ENCODE data around the gene RPSA. TPM values are rescaled to one million over a fixed set of nuclear protein-coding genes. Genes with fewer than 3 reads are reported as not detected.

RPSA gene
- polyA plus RNA-seq, 2 of the 4 experiments (the other 2 are of a cell fraction) = 2,484 to 3,141 TPM

DNA sequence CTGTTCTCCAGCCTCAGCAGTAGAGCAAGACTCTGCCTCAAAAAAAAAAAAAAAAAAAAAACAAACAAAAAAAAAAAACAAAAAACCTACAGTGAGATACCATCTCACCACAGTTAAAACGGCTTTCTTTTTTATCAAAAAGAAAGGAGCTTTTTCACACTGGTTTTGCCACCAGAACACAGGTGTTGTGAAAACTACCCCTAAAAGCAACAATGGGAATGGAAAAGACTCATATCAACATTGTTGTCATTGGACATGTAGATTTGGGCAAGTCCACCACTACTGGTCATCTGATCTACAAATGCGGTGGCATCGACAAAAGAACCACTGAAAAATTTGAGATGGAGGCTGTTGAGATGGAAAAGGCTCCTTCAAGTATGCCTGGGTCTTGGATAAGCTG lies 48.2 kb upstream of the RPSA start:
- POLR2A ChIA-PET = no interaction called here
- FAIRE-seq = no peak
- CTCF ChIA-PET = interaction anchor here (1.2 kb wide), 1 partner anchor 168 kb away, joined by 4 read pairs; no protein-coding TSS in a partner anchor

DNA sequence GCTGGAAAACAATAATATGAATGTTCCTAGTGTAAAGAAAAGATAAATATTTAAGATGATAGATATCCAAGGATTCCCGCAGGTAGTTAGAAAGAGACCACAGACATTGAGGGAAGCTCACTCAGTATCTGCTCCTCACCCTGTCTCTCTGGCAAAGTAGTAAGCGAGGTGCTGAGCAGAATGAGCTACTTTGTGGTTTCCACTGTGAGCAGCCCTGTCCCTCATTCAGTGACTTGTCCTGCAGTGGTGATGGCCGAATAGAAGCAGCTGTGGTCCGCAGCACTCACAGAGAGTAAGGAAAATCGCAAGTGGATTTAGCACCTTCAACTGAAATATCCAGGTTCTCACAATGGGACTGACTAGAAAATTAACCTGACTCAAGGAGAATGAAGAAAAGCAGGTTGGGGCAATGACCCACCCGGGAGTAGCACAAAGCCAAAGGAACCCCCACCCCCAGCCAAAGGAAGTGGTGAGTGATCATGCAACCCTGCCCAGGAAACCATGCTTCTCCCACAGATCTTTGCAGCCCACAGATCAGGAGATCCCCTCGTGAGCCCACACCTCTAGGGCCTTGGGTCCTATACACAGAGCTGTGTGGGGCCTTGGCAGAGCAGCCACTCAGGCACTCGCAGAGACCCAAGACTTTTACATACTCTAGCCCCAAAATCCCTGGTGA lies 45.1 kb upstream of the RPSA start:
- ChIA-PET POLR2A (no interaction called here), CTCF (no interaction called here)
- ATAC-seq (no peak), DNase-seq (ENCODE audit: low read depth in 1 of 2, low spot score in 1 of 2) (no peak), FAIRE-seq (no peak)
- 36% methylated on average over 8 of the region's 8 CpGs for WGBS (ENCODE audit: missing lambda C conversion rate)
- TF ChIP-seq CBX2 (IDR thresholded peaks at IDR 0.05; ENCODE audit: borderline replicate concordance, low read depth) = no peak
- TF ChIP-seq HOXA7 (CRISPR knock-in tag; IDR thresholded peaks at IDR 0.05) = no peak
- no peak for TF ChIP-seq HOXB13 (CRISPR knock-in tag; IDR thresholded peaks at IDR 0.05; ENCODE audit: low read depth)
- TF ChIP-seq, protein P1, sequence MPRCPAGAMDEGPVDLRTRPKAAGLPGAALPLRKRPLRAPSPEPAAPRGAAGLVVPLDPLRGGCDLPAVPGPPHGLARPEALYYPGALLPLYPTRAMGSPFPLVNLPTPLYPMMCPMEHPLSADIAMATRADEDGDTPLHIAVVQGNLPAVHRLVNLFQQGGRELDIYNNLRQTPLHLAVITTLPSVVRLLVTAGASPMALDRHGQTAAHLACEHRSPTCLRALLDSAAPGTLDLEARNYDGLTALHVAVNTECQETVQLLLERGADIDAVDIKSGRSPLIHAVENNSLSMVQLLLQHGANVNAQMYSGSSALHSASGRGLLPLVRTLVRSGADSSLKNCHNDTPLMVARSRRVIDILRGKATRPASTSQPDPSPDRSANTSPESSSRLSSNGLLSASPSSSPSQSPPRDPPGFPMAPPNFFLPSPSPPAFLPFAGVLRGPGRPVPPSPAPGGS (IDR thresholded peaks at IDR 0.05) = no peak
- no peak for TF ChIP-seq JUN (IDR thresholded peaks at IDR 0.05)
- no peak for TF ChIP-seq ZFP36 (IDR thresholded peaks at IDR 0.05; ENCODE audit: borderline replicate concordance, partially characterized antibody)
- no peak for TF ChIP-seq KDM5A (IDR thresholded peaks at IDR 0.05)
- no peak for TF ChIP-seq NFE2L2 (conservative IDR thresholded peaks at IDR 0.05; ENCODE audit: low read length)
- no peak for TF ChIP-seq ZC3H11A (IDR thresholded peaks at IDR 0.05)
- no peak for TF ChIP-seq KDM1A (IDR thresholded peaks at IDR 0.05; ENCODE audit: low read depth)
- TF ChIP-seq CBX8 (IDR thresholded peaks at IDR 0.05) = no peak
- TF ChIP-seq, protein P2, sequence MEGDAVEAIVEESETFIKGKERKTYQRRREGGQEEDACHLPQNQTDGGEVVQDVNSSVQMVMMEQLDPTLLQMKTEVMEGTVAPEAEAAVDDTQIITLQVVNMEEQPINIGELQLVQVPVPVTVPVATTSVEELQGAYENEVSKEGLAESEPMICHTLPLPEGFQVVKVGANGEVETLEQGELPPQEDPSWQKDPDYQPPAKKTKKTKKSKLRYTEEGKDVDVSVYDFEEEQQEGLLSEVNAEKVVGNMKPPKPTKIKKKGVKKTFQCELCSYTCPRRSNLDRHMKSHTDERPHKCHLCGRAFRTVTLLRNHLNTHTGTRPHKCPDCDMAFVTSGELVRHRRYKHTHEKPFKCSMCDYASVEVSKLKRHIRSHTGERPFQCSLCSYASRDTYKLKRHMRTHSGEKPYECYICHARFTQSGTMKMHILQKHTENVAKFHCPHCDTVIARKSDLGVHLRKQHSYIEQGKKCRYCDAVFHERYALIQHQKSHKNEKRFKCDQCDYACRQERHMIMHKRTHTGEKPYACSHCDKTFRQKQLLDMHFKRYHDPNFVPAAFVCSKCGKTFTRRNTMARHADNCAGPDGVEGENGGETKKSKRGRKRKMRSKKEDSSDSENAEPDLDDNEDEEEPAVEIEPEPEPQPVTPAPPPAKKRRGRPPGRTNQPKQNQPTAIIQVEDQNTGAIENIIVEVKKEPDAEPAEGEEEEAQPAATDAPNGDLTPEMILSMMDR (IDR thresholded peaks at IDR 0.05) = no peak
- TF ChIP-seq, protein P3, sequence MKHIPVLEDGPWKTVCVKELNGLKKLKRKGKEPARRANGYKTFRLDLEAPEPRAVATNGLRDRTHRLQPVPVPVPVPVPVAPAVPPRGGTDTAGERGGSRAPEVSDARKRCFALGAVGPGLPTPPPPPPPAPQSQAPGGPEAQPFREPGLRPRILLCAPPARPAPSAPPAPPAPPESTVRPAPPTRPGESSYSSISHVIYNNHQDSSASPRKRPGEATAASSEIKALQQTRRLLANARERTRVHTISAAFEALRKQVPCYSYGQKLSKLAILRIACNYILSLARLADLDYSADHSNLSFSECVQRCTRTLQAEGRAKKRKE (CRISPR knock-in tag; IDR thresholded peaks at IDR 0.05; ENCODE audit: low read depth) = no peak
- TF ChIP-seq NR3C1 (IDR thresholded peaks at IDR 0.05) = no peak
- no peak for TF ChIP-seq TP53 (CRISPR knock-in tag; IDR thresholded peaks at IDR 0.05)
- TF ChIP-seq MYC (IDR thresholded peaks at IDR 0.05; ENCODE audit: borderline replicate concordance, low read length) = no peak
- no peak for TF ChIP-seq SMC3 (IDR thresholded peaks at IDR 0.05)
- TF ChIP-seq, protein P4, sequence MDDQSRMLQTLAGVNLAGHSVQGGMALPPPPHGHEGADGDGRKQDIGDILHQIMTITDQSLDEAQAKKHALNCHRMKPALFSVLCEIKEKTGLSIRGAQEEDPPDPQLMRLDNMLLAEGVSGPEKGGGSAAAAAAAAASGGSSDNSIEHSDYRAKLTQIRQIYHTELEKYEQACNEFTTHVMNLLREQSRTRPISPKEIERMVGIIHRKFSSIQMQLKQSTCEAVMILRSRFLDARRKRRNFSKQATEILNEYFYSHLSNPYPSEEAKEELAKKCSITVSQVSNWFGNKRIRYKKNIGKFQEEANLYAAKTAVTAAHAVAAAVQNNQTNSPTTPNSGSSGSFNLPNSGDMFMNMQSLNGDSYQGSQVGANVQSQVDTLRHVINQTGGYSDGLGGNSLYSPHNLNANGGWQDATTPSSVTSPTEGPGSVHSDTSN (IDR thresholded peaks at IDR 0.05) = no peak
- TF ChIP-seq, protein P5, sequence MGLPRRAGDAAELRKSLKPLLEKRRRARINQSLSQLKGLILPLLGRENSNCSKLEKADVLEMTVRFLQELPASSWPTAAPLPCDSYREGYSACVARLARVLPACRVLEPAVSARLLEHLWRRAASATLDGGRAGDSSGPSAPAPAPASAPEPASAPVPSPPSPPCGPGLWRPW (IDR thresholded peaks at IDR 0.05) = no peak
- Histone ChIP-seq H3K4me3 (no peak overlapping the region), H3K9me3 (no peaks in the 10 kb centered on the region), H3K4me1 (no peaks in the 10 kb centered on the region), H3K27ac (no peak overlapping the region), H3K4me2 (no peak overlapping the region)

More for the DNA sequence above, 48.2 kb upstream of the RPSA start:
- 4% methylated on average over 3 of the region's 3 CpGs for WGBS (ENCODE audit: missing lambda C conversion rate)
- Histone ChIP-seq H3K9me3 (no peaks in the 10 kb centered on the region), H3K27ac (no peak overlapping the region), H3K4me1 (no peaks in the 10 kb centered on the region), H3K4me2 (no peak overlapping the region), H3K4me3 (no peak overlapping the region)
- ATAC-seq (no peak), DNase-seq (ENCODE audit: low read depth in 1 of 2, low spot score in 1 of 2) (no peak)
- TF ChIP-seq BHLHE40 (IDR thresholded peaks at IDR 0.05; ENCODE audit: low read depth, low read length) = no peak
- no peak for TF ChIP-seq FOSL2 (IDR thresholded peaks at IDR 0.05)
- no peak for TF ChIP-seq FOSL2 (CRISPR knock-in tag; IDR thresholded peaks at IDR 0.05)
- TF ChIP-seq POLR2AphosphoS2 (conservative IDR thresholded peaks at IDR 0.05; ENCODE audit: low read length) = no peak
- TF ChIP-seq ZC3H11A (IDR thresholded peaks at IDR 0.05) = no peak
- TF ChIP-seq RCOR1 (IDR thresholded peaks at IDR 0.05; ENCODE audit: low read depth, low read length) = no peak
- TF ChIP-seq HOXB13 (CRISPR knock-in tag; IDR thresholded peaks at IDR 0.05; ENCODE audit: low read depth) = no peak
- TF ChIP-seq HOXA7 (CRISPR knock-in tag; IDR thresholded peaks at IDR 0.05) = no peak
- TF ChIP-seq POLR2A (IDR thresholded peaks at IDR 0.05; ENCODE audit: low read length) = no peak
- TF ChIP-seq RARB (CRISPR knock-in tag; IDR thresholded peaks at IDR 0.05) = no peak
- no peak for TF ChIP-seq MYC (IDR thresholded peaks at IDR 0.05; ENCODE audit: borderline replicate concordance, low read length)
- no peak for TF ChIP-seq RNF2 (IDR thresholded peaks at IDR 0.05; ENCODE audit: borderline replicate concordance, low read depth)
- TF ChIP-seq MAFK (IDR thresholded peaks at IDR 0.05; ENCODE audit: partially characterized antibody) = no peak
- TF ChIP-seq NPAS2 (CRISPR knock-in tag; IDR thresholded peaks at IDR 0.05; ENCODE audit: borderline replicate concordance) = no peak
- TF ChIP-seq EHMT2 (IDR thresholded peaks at IDR 0.05; ENCODE audit: low read depth) = no peak
- TF ChIP-seq, protein P6, sequence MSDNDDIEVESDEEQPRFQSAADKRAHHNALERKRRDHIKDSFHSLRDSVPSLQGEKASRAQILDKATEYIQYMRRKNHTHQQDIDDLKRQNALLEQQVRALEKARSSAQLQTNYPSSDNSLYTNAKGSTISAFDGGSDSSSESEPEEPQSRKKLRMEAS (IDR thresholded peaks at IDR 0.05) = no peak
- TF ChIP-seq TP53 (CRISPR knock-in tag; IDR thresholded peaks at IDR 0.05) = no peak
